NCI-H2107 treated with DMSO at 0.1 percent for 48 hours (cell line): ENCODE results near the gene NDRG2.

Experiments
- DNase-seq: peaks from one replicate; lab custom pipeline; 2025; ENCODE audit not compliant: unreplicated experiment; lab: John Stamatoyannopoulos, UW

Gene NDRG2

DNA sequence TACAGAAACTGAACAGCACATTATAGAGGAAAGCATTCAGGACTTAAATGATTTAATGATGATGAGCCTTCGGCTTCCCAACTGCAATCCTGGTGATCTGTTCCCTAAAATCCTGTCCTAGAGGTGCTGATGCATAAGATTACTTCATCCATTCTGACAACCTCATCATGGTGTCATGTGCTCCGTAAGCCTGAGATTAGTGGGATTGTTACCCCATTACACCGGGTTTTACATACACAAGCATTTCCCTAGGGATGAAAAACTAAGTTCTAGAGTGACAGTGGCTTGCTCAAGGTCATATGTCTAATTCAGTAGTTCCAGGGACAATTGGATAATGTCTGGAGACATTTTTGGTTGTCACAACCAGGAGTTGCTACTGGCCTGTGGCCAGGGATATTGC, 12.3 kb upstream of the NDRG2 start:
- DNase-seq, result no peak

DNA sequence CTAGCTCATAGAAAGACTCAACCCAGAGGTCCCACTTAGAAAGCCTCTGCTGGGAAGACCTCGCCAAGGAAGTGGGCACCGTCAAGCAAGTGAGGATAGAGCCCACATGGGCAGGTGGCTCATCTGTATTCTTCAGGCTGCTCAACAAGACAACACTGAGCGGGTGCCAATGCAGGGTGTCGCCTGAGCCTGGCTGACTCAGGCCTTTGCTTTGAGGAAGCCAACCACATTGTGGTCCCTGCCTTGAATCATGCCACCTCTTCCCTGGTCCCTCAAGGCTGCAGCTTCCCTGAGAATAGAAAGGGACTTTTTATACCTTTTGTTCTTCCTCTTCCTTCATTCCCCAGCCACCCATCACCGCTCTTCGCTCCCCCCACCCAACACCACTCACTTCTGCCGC, 11.9 kb upstream of the NDRG2 start:
- DNase-seq, result no peak

DNA sequence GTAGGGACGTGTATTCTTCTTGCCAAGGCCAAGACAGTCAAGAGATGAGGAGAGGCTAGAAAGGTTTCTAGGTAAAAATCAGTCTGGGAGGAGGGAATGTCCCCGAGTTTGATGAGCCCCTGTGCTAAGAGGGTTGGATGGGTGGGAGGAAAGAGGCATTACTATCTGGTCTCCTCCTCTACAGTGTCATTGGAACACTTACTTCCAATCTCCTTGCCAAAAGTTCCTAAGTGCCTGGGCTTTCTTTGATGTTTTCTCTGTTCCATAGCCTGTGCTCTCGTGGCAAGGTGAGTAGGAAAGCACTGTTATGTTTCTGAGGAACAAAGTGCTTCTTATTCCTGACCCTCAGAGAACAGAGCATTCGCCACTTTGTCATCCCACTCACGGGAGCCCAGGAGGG, 9.8 kb upstream of the NDRG2 start, which contains the start of gene RNASE13:
TSS of gene RNASE13 (minus strand) at position 101 of the 400 bp plus-strand sequence. CDS start 519 bp downstream, outside the sequence.
- no peak for DNase-seq

DNA sequence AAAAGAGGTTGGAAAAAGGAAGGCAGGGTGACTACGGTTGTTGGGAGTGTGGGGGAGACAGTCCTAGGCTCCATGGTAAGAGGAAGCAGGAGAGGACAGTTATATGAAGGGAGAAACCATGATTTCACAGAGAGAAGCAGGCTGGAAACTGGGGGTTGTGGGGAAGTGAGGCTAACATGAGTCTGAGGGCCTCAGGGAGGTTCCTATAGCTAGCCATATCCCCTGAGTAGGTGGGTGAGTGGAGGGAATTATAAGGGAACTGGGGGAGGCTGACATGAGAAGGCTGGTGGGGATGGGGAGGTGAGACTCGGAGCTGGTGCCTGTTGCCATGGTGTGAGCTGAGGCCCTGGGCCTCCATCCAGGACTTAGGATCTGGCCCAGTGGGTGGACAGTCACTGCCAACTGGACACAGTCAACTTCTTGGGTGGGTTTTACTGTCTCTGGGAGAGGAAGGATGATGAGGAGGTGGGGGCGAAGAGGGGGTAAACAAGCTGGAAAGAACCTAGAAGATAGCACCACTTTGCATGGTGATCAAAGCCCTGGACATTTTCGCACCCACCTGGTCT, 8.4 kb upstream of the NDRG2 start:
- no peak for DNase-seq

DNA sequence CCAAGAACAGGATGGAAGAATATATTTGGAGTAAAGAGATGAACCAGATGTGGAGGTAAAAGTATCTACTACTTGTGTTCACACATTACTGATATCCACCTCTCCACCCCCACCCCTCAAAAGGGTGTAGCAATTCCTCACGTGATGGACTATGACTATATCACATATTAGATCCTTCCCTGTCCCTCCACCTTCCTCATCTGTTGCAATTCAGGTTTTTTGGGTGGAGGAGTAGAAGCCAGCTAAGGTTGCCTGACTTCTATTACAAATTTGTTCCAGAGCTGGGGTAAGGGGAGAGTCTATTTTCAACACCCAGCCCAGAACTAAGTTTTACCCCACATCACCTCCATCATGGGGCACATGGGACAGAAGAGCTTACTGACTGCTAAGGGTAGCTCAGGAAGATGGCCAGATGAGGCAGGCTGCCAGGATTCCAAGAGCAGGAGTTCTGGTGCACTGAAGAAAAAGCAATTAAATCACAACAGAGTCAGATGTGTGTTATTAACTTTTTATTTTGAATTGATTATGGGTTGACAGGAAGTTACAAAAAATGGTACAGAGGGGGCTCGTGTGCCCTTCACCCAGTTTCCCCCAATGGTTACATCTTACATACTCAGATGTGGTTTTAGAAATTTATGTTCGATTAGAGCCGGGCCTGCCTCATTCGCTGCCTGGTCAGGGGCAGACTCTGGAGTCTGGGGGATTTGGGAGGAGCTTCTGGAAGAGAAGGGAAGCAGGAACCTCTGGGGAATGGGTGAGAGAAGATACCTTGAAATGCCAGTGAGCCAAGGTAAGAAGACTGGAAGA, 7.7 kb upstream of the NDRG2 start:
- no peak for DNase-seq

DNA sequence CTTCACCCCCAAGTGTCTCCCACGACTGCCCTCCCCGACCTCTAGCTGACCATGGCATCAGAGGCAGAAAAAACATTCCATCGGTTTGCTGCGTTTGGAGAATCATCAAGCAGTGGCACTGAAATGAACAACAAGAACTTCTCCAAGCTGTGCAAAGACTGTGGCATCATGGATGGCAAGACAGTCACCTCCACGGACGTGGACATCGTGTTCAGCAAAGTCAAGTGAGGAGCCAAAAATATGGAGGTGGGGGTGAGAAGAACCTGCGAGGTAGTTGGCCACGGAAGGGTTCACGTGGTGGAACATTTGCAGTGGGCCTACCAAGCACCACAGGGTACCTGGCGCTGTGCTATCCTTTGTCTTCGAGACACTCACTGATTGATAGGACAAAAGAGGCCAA, 5.7 kb upstream of the NDRG2 start:
- no peak for DNase-seq

DNA sequence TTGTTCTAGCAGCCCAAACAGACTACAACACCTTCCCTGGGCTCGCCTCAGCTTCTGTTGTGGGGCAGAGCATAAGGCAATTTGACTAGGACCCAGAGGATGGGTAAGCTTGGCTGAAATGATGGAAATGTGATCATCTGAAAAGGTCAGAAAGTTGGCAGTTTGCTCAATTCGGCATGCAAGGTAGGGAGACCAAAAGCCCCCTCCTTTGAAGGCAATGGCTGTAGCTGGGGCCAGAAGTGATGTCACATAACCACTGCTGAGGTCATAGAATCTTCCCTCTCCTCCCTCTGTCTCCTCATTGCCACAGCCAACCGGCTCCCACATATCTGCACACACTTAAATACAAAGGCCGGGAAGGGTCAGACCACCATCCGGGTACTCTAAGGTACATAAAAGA, 5.1 kb upstream of the NDRG2 start, which contains the start of gene TPPP2:
TSS of gene TPPP2 (plus strand) at position 301 of the 400 bp plus-strand sequence. CDS start 365 bp downstream, outside the sequence.
- DNase-seq, result no peak

DNA sequence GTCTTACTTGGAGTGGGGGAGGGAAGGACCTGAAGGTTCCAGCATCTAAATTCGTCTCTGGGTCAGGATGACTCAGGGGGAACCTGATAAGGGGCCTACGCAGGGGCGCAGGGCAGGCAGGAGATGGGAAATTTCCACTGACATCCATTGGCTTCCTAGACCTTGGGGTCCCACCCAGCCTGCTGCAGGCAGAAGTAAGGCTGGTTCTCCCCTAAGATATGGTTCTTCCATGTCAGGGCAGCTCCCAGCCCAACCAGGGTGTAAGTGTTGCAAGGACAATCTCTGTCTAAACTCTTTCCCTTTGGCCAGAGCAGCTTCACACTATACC, 2.1 kb upstream of the NDRG2 start:
- no peak for DNase-seq

DNA sequence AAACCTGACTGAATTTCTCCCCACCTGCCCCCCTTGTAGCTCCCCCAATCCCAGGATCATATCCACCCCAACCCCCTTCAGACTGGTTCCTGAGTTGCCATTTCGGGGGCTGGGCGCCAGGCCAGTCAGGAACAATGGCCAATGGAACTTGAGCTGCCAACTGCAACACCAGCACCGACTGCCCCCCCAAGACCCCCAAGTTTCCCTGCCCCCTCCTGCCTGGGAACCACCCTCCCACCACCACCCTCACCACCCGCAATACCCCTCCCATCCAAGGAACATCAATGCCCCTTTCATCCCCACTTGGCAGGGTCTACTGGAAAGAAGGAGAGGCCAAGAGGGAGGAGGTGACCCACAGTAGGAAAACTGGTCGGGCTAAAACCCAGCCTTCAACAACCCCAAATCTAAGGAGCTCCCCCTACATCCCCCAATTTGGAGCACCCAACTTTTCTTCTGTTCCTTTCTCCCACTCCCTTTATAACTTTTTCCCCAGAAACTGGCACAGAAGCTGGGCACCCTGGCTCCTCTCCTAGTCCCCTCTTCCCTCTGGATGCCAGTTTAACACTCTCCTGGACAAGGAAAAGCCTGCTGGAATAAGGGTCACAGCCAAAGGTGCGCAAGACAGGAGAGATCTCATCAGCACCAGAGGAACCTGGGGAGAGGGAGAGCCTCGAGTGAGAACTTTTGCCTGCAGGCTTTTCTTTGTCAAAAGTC, 1.6 kb upstream of the NDRG2 start:
- no peak for DNase-seq

DNA sequence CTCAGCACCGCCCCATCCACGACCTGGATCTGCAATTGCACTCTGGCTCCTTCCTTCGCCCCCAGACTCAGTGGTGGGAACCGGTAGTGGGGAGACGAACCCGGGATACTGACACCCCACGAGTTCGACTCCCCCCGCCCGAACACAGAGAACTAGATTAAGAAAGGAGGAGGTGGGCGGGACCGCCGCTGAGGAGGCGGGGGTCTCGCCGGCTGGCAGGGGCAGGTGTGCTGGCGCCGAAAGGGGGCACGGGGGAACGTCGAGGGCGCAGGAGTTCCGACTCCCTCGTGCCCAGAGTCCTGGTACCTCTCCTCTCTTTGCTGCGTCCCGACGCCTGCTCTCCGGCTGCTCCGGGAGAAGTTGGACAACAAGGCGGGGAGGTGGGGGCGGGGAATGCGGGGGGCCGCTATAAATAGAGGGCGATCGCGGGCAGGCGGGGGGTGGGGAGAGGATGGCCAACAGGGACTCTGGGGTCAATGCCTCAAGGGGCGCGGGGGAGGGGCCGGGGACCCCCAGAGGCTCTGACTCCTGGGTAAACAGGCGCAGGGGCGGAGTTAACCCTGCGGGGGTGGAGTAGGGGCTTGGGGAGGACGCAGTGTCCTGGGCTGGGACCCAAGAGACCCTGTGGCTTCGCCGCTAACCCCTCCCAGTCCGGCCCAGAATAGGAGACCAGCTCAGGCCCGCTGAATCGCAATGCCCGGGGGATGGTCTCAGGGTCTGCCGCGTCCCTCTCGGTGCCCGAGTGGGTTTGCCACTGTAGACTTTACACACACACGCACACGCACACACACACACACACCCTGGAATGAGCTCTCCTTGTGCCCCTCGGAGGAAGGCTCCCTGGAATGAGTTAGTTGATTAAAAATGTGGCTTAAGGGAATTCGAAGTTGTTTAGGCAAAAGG, 761 bp upstream of the NDRG2 start:
- DNase-seq, result no peak

DNA sequence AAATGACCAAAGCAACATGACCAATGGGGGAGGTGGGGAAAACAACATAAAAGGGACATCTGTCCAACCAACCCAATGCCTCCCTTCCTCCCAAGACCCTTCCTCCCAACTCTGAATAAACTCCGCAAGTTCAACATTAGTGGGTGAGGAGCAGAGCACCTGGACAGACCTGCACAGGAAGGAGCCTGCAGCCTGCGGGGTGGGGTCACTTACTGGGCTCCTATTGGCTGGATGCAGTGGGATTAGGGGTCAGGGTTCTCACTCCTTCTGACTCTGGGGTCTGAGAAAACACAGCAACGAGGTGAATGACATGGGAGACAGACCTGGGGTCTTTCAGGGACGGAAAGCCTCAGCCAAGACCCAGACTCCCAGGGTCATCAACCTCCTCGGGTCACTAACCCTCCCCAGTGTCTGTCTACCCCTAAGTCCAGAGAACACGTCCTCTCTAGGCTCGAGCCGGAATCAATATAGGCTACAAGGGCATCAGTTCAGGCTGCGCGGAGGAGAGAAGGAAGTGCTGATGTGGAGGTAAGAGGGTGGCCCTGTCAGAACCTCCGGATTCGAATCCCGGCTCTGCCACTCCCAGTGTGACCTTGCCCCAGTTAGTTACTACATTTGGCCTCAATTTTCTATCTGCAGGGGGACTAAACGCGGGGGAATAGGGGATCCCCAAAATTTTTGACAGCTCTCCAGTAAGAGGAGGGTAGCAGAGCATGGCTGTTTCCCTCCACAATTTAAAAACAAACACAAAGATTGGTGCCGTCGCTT, 860 bp downstream of the NDRG2 start:
- DNase-seq, result no peak

DNA sequence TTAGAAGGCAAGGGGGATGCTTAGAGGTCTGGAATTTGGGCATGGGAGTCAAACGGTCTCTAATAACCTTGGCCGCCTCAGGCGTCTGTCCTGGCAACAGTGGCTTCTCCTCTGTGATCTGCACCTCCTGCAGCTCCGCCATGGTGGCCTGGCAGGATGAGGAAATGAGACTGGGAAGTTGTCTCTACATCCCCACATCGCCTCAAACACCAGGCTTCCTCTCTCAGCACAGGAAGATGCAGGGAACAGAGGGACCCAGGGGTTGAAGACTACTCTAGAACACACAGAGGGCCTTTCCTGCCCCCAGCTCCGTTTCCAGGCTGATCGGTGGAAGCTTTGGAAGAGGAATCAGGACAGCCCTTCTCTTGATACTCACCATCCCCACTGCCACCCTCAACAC, 1.7 kb downstream of the NDRG2 start:
- no peak for DNase-seq

DNA sequence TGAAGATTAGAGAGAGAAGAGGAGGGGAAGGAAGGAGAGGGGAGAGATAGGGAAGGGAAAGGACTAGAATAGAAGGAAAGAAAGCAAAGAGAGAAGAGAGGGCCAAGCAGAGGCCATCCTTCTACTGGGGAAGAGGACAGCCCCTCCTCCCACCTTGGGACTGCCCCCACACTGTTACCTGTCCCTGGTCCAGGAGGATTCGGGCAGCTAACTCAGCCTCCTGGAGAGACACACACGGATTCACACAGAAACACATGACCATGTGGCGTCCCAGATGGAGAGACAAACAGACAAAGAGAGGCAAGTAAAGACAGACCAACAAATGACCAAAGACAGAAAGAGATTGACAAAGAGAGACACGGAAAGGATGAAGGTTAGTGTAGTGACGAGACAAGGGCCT, 2.2 kb downstream of the NDRG2 start:
- no peak for DNase-seq

DNA sequence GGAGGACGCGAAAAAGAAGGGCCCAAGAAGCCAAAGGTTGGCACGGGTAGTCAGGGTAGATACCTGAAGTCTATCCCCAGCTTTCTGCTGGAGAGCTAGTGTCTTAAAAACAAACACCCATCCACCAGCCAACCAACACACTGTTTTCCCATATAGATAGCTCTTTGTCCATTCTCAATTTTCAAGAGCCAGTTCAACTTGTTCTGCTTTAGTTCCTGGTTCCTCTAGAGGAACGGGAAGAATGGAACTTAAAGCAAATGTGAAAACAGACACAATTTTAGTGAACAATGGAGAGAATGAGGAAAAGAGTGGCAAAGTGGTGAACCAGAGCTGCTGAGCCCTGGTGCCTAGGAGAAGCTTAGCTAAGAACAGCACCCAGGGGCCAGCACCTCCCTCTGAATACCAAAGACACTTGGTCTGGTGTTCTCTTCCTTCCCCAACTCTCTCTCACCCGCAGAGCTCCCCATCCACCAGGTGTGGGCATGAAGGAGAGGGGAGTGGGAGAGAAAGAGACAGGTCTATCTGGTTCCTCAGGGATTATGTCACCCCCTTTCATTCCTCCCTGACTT, 3.8 kb downstream of the NDRG2 start:
- DNase-seq, result no peak

DNA sequence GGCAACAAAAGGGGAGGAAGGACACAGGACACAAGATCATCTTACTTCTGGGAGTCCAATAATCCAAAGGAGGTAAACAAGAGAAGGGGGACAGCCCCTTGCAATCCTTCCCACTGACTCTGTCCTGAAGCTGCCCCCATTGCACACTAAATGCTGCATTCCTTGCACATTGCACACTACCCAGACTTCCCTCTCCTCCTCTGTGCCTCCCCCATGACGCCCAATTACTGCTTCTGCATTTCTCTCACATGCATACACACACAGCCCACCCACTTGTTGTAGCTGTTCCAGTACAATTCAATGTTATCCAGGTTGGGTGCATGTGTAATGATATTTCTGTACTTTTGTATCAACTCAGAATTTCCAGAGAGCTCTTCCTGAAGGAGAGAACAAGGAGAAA, 5.5 kb downstream of the NDRG2 start:
- DNase-seq, result no peak

DNA sequence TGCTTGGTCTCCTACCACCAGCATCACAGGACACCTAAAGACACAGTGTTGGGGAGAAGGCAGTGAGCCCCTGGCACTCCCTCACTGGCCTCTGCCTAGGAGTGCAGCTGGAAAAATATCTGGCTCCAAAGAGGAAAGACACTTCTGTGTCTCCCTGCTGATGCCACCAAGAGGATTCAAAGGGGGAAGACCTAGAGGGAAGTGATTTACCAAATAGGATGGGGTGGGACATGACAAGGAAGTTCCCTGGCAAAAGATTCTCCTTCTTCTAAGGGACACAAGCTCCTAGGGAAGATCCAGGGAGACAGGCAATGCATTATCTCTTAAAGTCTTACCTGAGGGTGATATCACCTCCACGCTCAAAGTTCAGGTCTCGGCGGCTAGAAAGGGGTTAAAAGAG, 6.1 kb downstream of the NDRG2 start:
- DNase-seq, result no peak

DNA sequence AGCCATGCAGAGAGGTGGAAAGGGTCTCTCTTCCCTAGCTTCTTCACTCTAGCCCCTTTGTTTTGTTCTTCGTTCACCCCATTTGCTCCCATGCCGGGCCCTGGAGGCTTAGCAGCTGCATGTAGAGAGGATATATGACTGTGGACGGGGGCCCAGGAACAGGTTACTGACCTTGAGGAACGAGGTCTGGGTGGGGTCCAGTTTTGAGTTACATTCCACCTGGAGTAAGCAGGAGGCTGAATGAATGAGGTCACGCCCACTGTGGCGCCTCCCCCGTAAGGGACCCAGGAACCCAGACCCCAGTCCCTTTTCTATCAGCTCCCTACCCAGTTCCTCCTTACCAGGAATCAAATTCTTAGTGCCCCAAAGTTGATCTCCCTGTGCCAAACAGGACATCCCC, 6.6 kb downstream of the NDRG2 start:
- DNase-seq, result no peak

DNA sequence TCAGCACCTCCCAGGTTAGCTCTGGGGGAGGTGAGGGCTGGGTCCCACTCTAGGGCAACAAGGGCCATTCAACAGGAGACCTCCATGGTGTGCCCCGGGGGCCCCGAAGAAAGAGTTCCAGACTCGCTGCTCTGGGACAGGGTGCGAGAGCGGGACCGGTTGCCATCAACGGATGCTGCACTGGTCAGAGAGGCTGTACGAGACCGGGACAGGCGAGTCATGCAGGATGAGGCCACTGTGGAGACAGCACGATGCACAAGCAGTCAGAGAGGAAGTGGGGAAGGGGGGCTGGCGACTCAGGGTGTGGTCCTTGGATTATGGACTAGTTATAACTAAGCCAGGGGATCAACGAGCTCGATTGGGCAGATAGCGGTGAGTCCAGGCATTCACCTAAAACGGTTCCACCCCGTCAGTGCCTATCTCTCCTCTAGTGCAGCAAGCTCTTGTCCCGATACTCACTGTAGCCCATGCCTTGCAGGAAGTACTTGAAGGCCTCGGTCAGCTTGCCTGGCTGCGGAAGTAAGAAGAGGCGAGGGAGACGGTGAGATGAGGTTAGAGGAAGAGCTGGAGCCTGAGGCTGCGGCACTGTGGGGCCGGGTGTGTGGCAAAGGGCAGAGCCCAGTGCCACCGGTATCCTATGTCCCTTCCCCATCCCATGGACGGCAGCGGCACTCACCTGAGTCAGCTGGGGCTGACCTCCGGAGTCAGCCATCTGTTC, 7.2 kb downstream of the NDRG2 start:
- no peak for DNase-seq

DNA sequence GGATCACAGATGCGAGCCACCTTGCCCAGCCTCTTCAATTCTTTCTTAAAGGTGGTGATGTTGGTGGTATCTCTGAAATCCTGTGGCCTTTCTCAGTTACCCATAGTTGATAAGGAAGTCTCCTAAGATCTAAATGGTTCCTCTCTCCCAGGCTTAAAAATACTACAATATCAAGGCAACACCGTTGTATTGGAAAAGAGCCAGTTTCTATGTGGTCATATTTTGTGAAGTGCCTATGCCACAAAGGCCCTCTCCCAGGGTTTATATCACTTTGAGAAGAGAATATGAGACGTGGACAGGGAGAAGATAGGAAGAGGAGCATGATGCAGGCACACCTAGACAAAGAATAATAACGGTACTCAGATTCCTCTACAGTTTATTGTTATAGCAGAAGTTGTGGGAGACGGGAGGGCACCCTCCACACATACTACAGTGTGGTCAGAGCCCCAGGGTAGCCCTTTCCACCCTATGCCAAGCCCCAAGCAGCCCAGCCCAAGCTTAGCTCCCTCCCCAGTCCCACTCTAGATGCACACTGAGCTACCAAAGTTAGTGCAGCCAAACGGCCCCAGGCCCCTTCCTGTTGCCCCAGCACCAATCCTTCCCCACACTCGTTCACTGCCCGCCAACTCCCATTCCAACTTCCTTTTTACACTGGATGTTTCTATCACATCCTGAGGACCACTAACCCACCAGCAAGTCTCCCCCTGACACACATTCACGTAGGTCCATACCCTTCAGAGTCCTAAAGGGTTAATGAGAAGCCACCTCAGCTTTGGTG, 8.3 kb downstream of the NDRG2 start:
- DNase-seq, result no peak
